ENCODE results near the gene MROH7.
A peak's percentile ranks its signal among the peaks of the same experiment; 100 is the strongest.
"Not testable (repeated sequence)": the region's sequence is repeated elsewhere in the genome, so short reads cannot be mapped to it uniquely, and the experiment has no call there.

The MROH7 gene

GRCh38 chr1:54610048-54610447 lies 31.5 kb upstream of the MROH7 start:
- no peak for DNase-seq (ENCODE audit: low spot score)

- DNase-seq (ENCODE audit: low spot score) = no peak
Observed at GRCh38 chr1:54610601-54611580, 30.7 kb upstream of the MROH7 start.

DNA sequence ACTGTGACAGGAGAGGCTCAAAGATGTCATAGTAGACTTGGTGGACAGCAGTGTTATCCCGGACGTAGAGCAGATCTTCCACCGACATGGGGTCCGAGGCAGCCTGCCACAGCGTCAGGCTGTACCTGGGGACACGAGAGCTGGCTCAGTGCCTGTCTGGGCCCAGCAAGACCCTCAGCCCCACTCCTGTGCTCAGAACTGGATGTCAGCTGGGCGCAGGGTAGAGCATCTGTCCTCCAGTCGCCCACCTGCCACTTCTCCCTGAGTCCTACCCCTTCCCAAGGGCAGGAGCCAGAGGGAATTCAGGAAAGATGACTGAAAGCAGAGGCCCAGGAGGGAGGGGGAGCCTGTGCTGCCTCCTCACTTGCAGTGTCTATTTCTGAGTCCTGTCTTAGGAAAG lies 30.0 kb upstream of the MROH7 start:
- DNase-seq (ENCODE audit: low spot score) = no peak

- no peak for DNase-seq (ENCODE audit: low spot score)
Observed at GRCh38 chr1:54614024-54614423, 27.6 kb upstream of the MROH7 start.

DNA sequence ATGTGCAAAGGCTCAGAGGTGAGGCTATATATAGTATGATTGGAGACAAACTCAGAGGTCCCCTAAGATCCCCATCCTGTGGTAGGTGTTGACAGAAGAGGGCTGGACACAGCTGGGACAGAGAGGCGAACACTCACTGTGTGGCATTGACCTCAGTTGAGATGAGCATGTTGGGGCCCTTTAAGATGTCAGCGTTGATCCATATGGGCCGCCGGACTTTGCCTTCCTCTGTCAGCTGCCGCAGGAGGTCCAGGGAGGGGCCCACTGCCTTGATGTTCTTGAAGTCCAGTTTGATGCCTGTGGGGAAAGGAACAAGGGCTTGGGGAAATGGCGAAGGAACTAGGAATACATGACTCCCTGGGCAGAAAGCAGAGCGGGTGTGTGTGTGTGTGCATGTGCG lies 27.0 kb upstream of the MROH7 start:
- DNase-seq (ENCODE audit: low spot score) = no peak

DNA sequence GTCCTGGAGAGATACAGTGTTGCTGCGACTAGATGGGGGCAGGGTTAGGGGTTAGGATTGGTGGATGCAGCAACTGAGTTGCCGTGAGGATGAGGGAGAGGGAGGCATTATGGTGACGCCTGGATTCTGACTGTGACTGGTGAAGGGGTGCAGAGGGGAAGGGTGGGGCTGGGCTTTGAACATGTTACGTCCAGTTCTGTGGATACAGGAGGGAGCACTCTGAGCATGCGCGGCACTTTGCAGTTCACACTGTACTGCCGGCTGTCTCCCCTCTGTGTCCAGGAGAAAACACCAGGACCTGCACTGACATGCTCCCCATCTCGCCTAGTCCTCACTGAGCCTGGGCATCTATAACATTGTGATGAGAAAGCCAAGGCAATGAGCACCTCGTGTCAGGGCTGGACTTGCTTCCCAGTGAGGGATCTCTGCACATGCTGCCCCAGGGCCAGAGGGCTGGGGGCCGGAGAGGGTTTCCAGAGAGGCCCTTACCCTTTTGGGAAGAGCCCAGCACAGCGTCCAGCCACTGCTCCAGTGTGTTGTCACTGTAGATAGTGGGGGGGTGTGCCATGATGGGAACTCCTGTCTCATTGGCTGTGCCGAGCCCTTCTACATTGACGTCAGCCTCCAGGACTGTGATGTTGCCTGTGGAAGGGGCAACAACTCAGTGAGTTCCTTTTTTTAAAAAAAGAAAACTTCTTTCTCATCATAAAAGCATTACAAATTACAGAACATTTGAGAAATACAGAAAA lies 25.9 kb upstream of the MROH7 start:
- no peak for DNase-seq (ENCODE audit: low spot score)

GRCh38 chr1:54619749-54620148 lies 21.8 kb upstream of the MROH7 start:
- DNase-seq (ENCODE audit: low spot score) = no peak

GRCh38 chr1:54623216-54624007 lies 18.2 kb upstream of the MROH7 start, which contains the start of gene FAM151A:
Gene FAM151A, minus strand, starts transcription at chr1:54623525. Its CDS starts 130 bp downstream, at chr1:54623395.
- DNase-seq (ENCODE audit: low spot score) = no peak

- DNase-seq (ENCODE audit: low spot score) = no peak
Observed at GRCh38 chr1:54624466-54625464, 16.8 kb upstream of the MROH7 start.

DNA sequence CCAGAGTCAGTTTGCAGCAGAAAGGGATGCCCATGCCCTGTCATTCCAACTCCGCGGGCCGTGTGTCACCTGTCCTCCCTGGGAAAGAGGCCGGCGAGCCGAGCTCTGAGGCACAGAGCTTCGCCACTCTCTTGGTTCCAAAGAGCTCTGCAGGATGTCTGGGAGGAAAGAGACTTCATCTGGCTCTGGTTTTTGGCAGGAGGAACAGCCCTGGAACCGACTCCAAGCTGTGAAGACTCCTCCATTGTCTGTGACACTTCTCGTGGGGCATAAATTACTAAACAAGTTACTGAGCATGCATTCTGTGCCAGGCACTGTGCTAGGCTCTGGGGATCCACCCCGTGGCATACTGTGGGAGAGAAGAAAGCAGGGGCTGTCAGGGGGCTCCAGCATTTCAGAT lies 14.4 kb upstream of the MROH7 start:
- no peak for DNase-seq (ENCODE audit: low spot score)

DNA sequence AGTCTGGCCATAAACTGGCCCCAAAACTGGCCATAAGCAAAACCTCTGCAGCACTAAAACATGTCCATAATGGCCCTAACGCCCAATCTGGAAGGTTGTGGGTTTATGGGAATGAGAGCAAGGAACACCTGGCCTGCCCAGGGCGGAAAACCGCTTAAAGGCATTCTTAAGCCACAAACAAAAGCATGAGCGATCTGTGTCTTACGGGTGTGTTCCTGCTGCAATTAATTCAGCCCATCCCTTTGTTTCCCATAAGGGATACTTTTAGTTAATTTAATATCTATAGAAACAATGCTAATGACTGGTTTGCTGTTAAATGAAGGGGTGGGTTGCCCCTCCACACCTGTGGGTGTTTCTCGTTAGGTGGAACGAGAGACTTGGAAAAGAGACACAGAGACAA lies 5.8 kb upstream of the MROH7 start:
- not testable (repeated sequence) for DNase-seq (ENCODE audit: low spot score)

DNA sequence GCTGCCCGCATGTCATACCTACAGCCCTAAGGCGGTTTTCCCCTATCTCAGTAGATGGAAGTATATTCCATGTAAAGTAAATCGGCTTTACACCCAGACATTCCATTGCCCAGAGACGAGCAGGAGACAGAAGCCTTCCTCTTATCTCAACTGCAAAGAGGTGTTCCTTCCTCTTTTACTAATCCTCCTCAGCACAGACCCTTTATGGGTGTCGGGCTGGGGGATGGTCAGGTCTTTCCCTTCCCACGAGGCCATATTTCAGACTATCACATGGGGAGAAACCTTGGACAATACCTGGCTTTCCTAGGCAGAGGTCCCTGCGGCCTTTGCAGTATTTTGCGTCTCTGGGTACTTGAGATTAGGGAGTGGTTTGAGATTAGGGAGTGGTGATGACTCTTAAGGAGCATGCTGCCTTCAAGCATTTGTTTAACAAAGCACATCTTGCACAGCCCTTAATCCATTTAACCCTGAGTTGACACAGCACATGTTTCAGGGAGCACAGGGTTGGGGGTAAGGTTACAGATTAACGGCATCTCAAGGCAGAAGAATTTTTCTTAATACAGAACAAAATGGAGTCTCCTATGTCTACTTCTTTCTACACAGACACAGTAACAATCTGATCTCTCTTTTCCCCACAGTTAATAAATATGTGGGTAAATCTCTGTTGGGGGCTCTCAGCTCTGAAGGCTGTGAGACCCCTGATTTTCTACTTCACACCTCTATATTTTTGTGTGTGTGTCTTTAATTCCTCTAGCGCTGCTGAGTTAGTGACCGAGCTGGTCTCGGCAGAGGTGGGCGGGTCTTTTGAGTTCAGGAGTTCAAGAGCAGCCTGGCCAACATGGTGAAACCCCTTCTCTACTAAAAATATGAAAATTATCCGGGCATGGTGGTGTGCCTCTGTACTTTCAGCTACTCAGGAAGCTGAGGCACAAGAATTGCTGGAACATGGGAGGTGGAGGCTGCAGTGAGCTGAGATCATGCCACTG lies 4.8 kb upstream of the MROH7 start:
- DNase-seq (ENCODE audit: low spot score) = not testable (repeated sequence)

DNA sequence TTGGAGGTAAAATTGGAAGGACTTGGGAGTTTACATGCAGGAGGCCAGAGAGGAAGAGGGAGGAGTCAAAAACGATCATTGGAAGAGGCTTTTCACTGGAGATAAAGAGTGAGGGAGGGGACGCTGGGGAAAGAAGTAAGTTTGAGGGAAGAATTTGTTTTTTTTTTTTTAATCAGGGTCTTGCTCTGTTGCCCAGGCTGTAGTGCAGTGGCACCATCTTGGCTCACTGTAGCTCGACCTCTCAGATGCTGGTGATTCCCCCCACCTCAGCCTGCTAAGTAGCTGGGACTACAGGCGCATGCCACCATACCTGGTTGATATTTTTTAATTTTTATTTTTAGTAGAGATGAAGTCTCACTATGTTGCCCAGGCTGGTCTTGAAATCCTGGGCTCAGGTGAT lies 1.2 kb upstream of the MROH7 start:
- no peak for DNase-seq (ENCODE audit: low spot score)

GRCh38 chr1:54643736-54644135 lies 2.1 kb downstream of the MROH7 start:
- DNase-seq (ENCODE audit: low spot score) = no peak

DNA sequence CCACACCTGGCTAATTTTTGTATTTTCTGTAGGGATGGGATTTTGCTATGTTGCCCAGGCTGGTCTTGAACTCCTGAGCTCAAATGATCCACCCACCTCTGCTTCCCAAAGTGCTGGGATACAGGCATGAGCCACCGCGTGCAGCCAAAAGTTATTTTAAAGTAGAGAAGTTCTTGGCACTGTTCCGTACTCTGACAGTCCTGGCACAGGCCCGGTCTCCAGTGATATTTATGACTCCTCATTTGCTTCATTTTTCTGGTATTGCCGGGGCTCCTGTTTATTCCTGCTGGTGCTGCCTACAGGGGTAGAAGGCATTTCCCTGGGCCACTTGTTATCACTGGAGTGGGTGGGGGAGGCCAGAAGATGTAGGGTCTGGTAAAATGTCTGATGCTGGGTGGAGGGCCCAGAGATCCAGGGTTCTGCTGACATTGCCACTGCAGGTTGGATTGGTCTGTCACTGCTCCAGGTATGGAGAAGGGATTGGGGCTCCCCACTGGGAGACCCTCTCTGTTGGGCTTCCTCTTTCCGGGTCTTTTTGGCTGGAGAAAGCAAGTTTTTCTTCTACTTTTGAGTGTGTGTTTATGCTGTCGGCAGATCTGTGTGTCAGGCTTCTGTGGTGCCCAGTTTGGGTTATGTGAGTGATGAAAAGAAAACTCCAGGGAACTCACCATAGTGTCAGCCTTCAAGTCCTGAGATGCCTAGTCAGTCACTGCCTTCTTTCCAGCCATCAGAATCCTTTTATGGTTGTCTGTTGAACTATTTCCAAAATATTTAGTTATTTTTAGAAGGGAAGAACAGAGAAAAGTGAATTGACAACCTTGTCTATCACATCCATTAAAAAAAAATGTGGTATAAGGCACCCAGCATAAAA lies 4.5 kb downstream of the MROH7 start:
- no peak for DNase-seq (ENCODE audit: low spot score)

- DNase-seq (ENCODE audit: low spot score) = peak; percentile 64
Observed at GRCh38 chr1:54649130-54649898, 7.7 kb downstream of the MROH7 start.

DNA sequence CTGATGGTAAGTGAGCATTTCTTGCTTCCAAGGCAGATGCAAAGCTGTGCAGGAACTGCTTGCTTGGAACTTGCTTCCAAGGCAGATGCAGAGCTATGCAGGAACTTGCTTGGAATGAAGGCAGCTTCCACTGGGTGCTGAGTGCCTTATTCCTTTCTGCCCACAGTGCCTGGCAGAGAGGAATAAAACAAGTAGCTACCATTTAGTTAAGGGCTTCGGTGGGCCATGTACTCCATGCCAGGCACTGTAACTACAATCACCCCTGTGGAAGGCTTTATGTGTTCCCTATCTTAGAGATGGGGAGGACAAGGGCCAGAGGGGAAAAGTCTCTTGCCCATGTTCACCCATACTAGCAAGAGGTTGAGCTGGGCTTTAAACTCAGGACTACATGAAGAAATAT lies 8.3 kb downstream of the MROH7 start:
- DNase-seq (ENCODE audit: low spot score) = no peak

- no peak for DNase-seq (ENCODE audit: low spot score)
Observed at GRCh38 chr1:54650417-54650816, 8.8 kb downstream of the MROH7 start.
